VCaP (cell line): ENCODE results near the gene C1RL.

ENCODE experiments used
- H3K27ac ChIP-seq: fragments of 450-650 bp; 2 replicates; pipeline ENCODE4 v1.5.1; 2017
- CTCF ChIP-seq: fragments of 450-650 bp; conservative IDR thresholded peaks from 2 replicates; pipeline ENCODE4 v1.5.1; 2017; ENCODE audit warnings: mild to moderate bottlenecking, moderate library complexity

Gene C1RL

GRCh38 chr12:7152818-7153217 lies 43.8 kb upstream of the C1RL start:
- H3K27ac ChIP-seq: no peak overlapping the region
- no peak for TF ChIP-seq CTCF

GRCh38 chr12:7151532-7151931 lies 42.5 kb upstream of the C1RL start:
- H3K27ac ChIP-seq: no peak overlapping the region
- TF ChIP-seq CTCF: no peak

- H3K27ac ChIP-seq: no peak overlapping the region
- no peak for TF ChIP-seq CTCF
Measured at GRCh38 chr12:7150841-7151240, 41.8 kb upstream of the C1RL start.

GRCh38 chr12:7150356-7150755 lies 41.3 kb upstream of the C1RL start:
- no peak for TF ChIP-seq CTCF
- H3K27ac ChIP-seq: no peak overlapping the region

DNA sequence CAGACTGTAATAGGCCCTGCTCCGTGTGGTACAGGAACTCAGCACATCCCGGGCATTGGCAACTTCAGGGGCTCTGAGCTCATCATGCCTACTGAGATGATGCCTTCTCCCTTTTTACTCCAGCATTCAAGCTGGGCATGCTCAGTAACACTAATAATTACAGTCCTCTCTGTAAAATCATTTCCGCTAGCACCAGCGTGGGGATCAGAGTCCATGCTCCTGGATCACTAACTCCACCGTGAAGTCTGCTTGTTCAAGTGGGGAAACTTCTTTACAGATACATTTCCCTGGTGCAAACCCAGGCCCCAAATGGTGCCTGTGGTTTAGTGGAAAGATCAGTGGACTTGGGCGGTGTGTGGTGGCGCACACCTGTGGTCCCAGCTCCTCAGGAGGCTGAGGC lies 37.9 kb upstream of the C1RL start:
- H3K27ac ChIP-seq: no peak overlapping the region
- no peak for TF ChIP-seq CTCF

GRCh38 chr12:7146228-7146627 lies 37.2 kb upstream of the C1RL start:
- no peak overlapping the region for H3K27ac ChIP-seq
- TF ChIP-seq CTCF: no peak

GRCh38 chr12:7145671-7146070 lies 36.7 kb upstream of the C1RL start:
- TF ChIP-seq CTCF: no peak
- no peak overlapping the region for H3K27ac ChIP-seq
